Measurements from ENCODE around the gene FNIP1.

DNA sequence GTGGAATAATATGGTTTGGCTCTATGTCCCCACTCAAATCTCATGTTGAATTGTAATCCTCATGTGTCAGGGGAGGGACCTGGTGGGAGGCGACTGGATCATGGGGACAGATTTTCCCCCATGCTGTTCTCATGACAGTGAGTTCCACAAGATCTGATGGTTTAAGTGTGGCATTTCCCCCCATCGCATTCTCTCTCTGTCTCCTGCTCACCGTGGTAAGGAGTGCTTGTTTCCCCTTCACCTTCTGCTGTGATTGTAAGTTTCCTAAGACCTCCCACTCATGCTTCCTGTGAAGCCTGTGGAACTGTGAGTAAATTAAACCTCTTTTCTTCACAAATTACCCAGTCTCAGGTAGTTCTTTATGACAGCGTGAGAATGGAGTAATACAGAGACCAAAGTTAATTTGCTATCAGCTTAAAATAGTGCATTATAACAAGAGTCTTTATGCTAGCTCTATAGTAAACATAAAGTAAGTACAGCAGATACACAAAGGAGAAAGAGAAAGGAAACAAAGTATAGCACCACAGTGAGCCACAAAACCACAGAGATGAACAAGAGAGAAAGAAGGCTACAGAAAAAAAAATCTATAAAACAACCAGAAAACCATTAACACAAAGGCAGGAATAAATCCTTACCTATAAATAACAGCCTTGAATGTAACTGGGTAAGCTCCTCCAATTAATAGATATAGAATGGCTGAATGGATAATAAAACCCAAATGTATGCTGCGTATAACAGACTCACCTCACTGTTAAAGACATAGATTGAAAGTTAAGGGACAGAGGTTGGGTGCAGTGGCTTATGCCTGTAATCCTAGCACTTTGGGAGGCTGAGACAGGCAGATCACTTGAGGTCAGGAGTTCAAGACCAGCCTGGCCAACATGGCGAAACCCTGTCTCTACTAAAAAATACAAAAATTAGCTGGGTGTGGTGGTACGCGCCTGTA is 201.5 kb downstream of the FNIP1 start:
- TF ChIP-seq, protein P1, sequence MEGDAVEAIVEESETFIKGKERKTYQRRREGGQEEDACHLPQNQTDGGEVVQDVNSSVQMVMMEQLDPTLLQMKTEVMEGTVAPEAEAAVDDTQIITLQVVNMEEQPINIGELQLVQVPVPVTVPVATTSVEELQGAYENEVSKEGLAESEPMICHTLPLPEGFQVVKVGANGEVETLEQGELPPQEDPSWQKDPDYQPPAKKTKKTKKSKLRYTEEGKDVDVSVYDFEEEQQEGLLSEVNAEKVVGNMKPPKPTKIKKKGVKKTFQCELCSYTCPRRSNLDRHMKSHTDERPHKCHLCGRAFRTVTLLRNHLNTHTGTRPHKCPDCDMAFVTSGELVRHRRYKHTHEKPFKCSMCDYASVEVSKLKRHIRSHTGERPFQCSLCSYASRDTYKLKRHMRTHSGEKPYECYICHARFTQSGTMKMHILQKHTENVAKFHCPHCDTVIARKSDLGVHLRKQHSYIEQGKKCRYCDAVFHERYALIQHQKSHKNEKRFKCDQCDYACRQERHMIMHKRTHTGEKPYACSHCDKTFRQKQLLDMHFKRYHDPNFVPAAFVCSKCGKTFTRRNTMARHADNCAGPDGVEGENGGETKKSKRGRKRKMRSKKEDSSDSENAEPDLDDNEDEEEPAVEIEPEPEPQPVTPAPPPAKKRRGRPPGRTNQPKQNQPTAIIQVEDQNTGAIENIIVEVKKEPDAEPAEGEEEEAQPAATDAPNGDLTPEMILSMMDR (IDR thresholded peaks at IDR 0.05), result no peak
- TF ChIP-seq EP300 (IDR thresholded peaks at IDR 0.05; ENCODE audit: low read depth), result no peak
- no peak for TF ChIP-seq POLR2A (IDR thresholded peaks at IDR 0.05)
- TF ChIP-seq POLR2AphosphoS5 (IDR thresholded peaks at IDR 0.05), result no peak

All from transverse colon (tissue), 4 donors.